Vagina (tissue), 2 donors: Measurements from ENCODE around the gene MBL2. TPM values are rescaled to one million over a fixed set of nuclear protein-coding genes. Genes with fewer than 3 reads are reported as not detected.

Experiments used
- DNase-seq, 2 donors: peaks; one replicate each; pipeline ENCODE4 v3.0.0-alpha.2; 2017; ENCODE audit errors: extremely low spot score in 2 of 2
- H3K27ac ChIP-seq: fragments of 200-600 bp; sonication (generic); one replicate; pipeline ENCODE4 v1.5.1; 2019
- H3K27me3 ChIP-seq: fragments of 200-600 bp; sonication (generic); one replicate; pipeline ENCODE4 v1.5.1; 2019
- H3K36me3 ChIP-seq, 2 donors: fragments of 200-600 bp; sonication (generic); one replicate each; pipeline ENCODE4 v1.5.1; 2017 to 2019
- H3K4me1 ChIP-seq: fragments of 200-600 bp; sonication (generic); one replicate; pipeline ENCODE4 v1.5.1; 2019
- H3K4me3 ChIP-seq, 2 donors: fragments of 200-600 bp; sonication (generic); 1 replicate in 1 of 2; 2 replicates in 1 of 2; pipeline ENCODE4 v1.5.1; 2016 to 2019
- H3K9me3 ChIP-seq: fragments of 200-600 bp; sonication (generic); one replicate; pipeline ENCODE4 v1.5.1; 2019
- POLR2A ChIP-seq, 2 donors: fragments of 450-650 bp; IDR thresholded peaks; one replicate each; pipeline ENCODE4 v1.6.1; 2017; ENCODE audit warnings: antibody characterized with exemption in 2 of 2, mild to moderate bottlenecking in 2 of 2, moderate library complexity in 2 of 2
- POLR2AphosphoS5 ChIP-seq, 2 donors: sonication (generic); formaldehyde crosslinking; IDR thresholded peaks; one replicate each; pipeline ENCODE4 v1.9.0; 2017; ENCODE audit warnings: antibody characterized with exemption in 2 of 2, mild to moderate bottlenecking in 2 of 2, low read depth in 1 of 2; ENCODE audit not compliant: insufficient read depth in 1 of 2
- intact Hi-C: fragments of 100-400 bp; cut with DNase I; formaldehyde crosslinking; loops from one replicate; pipeline ENCODE4 v1.15.1; 2023
- total RNA-seq: library from RNA; depleted of rRNA; stranded (reverse); fragments of >200 nt; gene quantifications from one replicate; pipeline ENCODE4 v1.2.3, GENCODE V29; 2016
- TF ChIP-seq, protein P1 (sequence below), 3 experiments: fragments of 450-650 bp in 2 of 3; fragments of 200-600 bp in 1 of 3; sonication (generic) in 1 of 3; IDR thresholded peaks; one replicate each; pipeline ENCODE4 v1.5.1; 2017 to 2019; ENCODE audit warnings: antibody characterized with exemption in 3 of 3, mild to moderate bottlenecking in 2 of 3, moderate library complexity in 2 of 3

The MBL2 gene
- not detected for total RNA-seq

DNA sequence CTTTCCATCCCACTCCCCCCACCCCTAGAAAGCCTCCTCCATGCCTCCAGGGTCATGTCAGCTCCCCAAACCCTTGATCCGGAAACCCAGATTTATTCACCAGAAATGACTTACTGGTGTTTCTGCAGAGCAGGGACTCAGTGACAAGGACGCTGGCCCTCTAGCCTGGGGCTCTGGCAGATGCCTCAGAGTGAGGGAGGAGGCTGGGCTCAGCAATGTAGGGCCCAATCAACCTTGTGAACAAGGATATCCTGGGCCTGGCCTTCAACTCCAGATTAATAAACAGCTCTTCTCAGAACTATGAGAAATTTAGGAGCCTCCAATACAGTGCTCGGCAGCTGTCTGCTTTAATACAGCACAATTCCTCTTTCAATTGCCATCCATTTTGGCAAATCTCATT is at the start of gene MBL2:
TSS of gene MBL2 (minus strand) at position 162 of the 400 bp plus-strand sequence. CDS start 1,149 bp downstream, outside the sequence.
- no peak within 1 kb of the TSS for H3K4me3 ChIP-seq
- H3K27me3 ChIP-seq = no peaks in the 10 kb centered on the region
- no peak within 1 kb of the TSS for H3K27ac ChIP-seq
- no peaks in the 10 kb centered on the region for H3K9me3 ChIP-seq
- intact Hi-C loops = no loop called here
- no peak for DNase-seq
- no peak for TF ChIP-seq POLR2A (IDR thresholded peaks at IDR 0.05)
- TF ChIP-seq, protein P1, sequence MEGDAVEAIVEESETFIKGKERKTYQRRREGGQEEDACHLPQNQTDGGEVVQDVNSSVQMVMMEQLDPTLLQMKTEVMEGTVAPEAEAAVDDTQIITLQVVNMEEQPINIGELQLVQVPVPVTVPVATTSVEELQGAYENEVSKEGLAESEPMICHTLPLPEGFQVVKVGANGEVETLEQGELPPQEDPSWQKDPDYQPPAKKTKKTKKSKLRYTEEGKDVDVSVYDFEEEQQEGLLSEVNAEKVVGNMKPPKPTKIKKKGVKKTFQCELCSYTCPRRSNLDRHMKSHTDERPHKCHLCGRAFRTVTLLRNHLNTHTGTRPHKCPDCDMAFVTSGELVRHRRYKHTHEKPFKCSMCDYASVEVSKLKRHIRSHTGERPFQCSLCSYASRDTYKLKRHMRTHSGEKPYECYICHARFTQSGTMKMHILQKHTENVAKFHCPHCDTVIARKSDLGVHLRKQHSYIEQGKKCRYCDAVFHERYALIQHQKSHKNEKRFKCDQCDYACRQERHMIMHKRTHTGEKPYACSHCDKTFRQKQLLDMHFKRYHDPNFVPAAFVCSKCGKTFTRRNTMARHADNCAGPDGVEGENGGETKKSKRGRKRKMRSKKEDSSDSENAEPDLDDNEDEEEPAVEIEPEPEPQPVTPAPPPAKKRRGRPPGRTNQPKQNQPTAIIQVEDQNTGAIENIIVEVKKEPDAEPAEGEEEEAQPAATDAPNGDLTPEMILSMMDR (IDR thresholded peaks at IDR 0.05) = no peak
- TF ChIP-seq POLR2AphosphoS5 (IDR thresholded peaks at IDR 0.05; ENCODE audit: insufficient read depth in 1 of 2, low read depth in 1 of 2) = no peak
- H3K36me3 ChIP-seq = no peaks in the 10 kb centered on the region
- no peaks in the 10 kb centered on the region for H3K4me1 ChIP-seq

DNA sequence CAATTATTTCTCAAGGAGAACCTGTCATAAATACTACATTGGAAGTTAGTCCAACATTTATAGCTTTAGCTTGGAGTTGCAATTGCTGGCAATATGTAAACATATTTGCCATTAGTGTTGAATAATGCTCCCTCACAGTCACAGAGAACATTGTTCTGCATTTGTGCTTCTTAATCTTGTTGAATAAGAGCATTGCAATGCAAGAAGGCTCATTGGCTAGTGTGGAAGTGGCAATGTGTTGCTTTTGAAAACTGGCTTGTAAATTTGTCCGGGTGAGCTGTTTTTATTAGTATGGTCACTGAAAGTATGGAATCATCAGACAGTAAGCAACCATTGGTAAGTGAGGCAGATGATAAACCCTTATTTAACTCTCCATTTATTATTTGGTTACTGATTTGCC is 47.7 kb upstream of the MBL2 start:
- no peak overlapping the region for H3K27ac ChIP-seq
- H3K9me3 ChIP-seq = no peaks in the 10 kb centered on the region
- H3K36me3 ChIP-seq = no peaks in the 10 kb centered on the region
- H3K4me1 ChIP-seq = no peaks in the 10 kb centered on the region
- H3K4me3 ChIP-seq = no peak overlapping the region
- TF ChIP-seq, protein P1 (IDR thresholded peaks at IDR 0.05) = no peak
- H3K27me3 ChIP-seq = no peaks in the 10 kb centered on the region
- intact Hi-C loops = no loop called here
- no peak for DNase-seq

DNA sequence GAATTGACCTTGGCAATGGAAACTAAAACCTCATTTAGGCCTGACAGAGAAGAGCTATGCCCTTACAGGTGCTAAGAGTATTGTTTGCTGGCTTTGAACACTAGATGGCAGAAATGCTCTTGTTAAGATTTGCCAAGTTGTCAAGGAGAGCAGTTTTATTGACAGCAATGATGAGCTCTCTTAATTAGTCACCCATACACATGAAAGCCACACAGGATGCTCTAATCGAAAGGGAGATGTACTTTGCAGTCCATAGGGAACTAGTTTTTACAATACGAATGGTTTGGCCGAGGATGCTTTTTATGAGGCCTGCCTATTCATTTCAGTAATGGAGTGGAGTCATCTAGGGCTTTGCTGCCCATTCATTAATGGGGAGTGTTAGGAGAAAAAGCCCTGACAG is 45.4 kb upstream of the MBL2 start:
- Histone ChIP-seq H3K9me3 (no peaks in the 10 kb centered on the region), H3K27ac (no peak overlapping the region), H3K4me1 (no peaks in the 10 kb centered on the region), H3K27me3 (no peaks in the 10 kb centered on the region), H3K36me3 (no peaks in the 10 kb centered on the region), H3K4me3 (no peak overlapping the region)
- DNase-seq = no peak
- intact Hi-C loops = no loop called here
- TF ChIP-seq POLR2A (IDR thresholded peaks at IDR 0.05) (no peak), POLR2AphosphoS5 (IDR thresholded peaks at IDR 0.05; ENCODE audit: insufficient read depth in 1 of 2, low read depth in 1 of 2) (no peak)
- TF ChIP-seq, protein P1 (IDR thresholded peaks at IDR 0.05) = peak in 1 of 3 experiments; percentile 24

DNA sequence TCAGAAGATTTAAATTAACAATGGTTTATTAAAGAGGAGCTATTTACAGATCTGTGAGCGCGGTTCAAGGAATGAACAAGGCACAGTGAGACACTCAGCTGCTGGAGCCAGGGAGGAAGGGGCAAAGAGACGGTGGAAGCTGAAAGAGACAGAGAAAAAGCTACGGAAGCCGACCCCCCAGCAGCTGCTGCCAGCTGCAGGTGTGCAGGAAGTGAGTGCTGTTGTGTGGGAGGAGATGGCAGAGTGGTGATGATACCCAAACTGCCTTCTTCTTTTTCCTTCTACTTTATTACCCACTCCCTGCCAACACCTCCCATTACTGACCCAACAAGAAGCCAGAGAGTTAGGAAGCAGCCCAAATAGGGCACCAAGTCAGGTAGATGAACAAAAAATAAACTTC is 41.9 kb upstream of the MBL2 start:
- H3K4me3 ChIP-seq = no peak overlapping the region
- no peaks in the 10 kb centered on the region for H3K9me3 ChIP-seq
- DNase-seq = no peak
- TF ChIP-seq POLR2AphosphoS5 (IDR thresholded peaks at IDR 0.05; ENCODE audit: insufficient read depth in 1 of 2, low read depth in 1 of 2) (no peak), POLR2A (IDR thresholded peaks at IDR 0.05) (no peak)
- TF ChIP-seq, protein P1 (IDR thresholded peaks at IDR 0.05) = no peak
- no peaks in the 10 kb centered on the region for H3K36me3 ChIP-seq
- intact Hi-C loops = no loop called here
- no peaks in the 10 kb centered on the region for H3K27me3 ChIP-seq
- no peaks in the 10 kb centered on the region for H3K4me1 ChIP-seq
- H3K27ac ChIP-seq = no peak overlapping the region

DNA sequence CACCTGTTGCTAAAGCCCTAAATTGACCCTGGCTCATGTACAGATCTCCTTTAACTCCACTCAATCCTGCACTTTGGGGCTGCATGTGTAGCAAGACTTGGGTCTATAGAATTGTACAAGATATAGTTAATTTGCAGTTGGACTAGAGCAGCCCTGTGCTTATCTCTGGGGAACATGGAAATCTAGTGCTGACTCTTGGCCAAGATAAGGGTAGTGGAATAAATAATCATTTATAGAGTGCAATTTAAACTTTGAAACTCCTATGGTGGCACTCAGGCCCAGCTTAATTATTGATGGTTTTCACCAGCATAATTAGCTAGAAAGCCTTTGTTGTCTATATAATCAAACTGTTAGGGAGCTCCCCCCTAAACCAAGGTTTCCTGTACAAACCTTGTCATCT is 39.2 kb upstream of the MBL2 start:
- Histone ChIP-seq H3K4me3 (no peak overlapping the region), H3K36me3 (no peaks in the 10 kb centered on the region), H3K9me3 (no peaks in the 10 kb centered on the region), H3K4me1 (no peaks in the 10 kb centered on the region), H3K27ac (no peak overlapping the region), H3K27me3 (no peaks in the 10 kb centered on the region)
- no peak for DNase-seq
- intact Hi-C loops = no loop called here
- TF ChIP-seq POLR2AphosphoS5 (IDR thresholded peaks at IDR 0.05; ENCODE audit: insufficient read depth in 1 of 2, low read depth in 1 of 2) (no peak), POLR2A (IDR thresholded peaks at IDR 0.05) (no peak)
- TF ChIP-seq, protein P1 (IDR thresholded peaks at IDR 0.05) = no peak
